ENCODE measurements around the gene RNLS. TPM values are rescaled to one million over a fixed set of nuclear protein-coding genes. Genes with fewer than 3 reads are reported as not detected.

Gene RNLS
- total RNA-seq, 1 experiment from 2014 or later = 8.1 TPM

- DNase-seq (ENCODE audit: low spot score) = no peak
- POLR2A ChIA-PET (ENCODE audit: low non-redundant PET) = no interaction called here
- intact Hi-C loops (cut with micrococcal nuclease; ENCODE audit: unreplicated experiment) = no loop called here
- H3K4me1 ChIP-seq (ENCODE audit: insufficient read depth, low read length, poor library complexity, severe bottlenecking) = no peaks in the 10 kb centered on the region
- H3K27ac ChIP-seq (ENCODE audit: low read depth, low read length, poor library complexity, severe bottlenecking) = no peak overlapping the region
- no peaks in the 10 kb centered on the region for H3K36me3 ChIP-seq (ENCODE audit: insufficient read depth, low read length, poor library complexity, severe bottlenecking)
- no peak for TF ChIP-seq CTCF (conservative IDR thresholded peaks at IDR 0.05; ENCODE audit: low read depth, low read length)
- TF ChIP-seq EZH2 (IDR thresholded peaks at IDR 0.05; ENCODE audit: borderline replicate concordance, low read depth, low read length, poor library complexity, severe bottlenecking) = no peak
- CTCF ChIA-PET = no interaction called here
- no peak overlapping the region for H3K4me3 ChIP-seq (ENCODE audit: low read depth, low read length, poor library complexity, severe bottlenecking)
- H3K9me3 ChIP-seq (ENCODE audit: low read depth, low read length, poor library complexity, severe bottlenecking) = no peaks in the 10 kb centered on the region
- BruUV-seq (replicated peaks) = no TSS peak
- H3K27me3 ChIP-seq (replicated peaks; ENCODE audit: insufficient read depth, low read depth, low read length, poor library complexity) = no peaks in the 10 kb centered on the region
Measured at GRCh38 chr10:88508796-88509195, 74.3 kb downstream of the RNLS start.

DNA sequence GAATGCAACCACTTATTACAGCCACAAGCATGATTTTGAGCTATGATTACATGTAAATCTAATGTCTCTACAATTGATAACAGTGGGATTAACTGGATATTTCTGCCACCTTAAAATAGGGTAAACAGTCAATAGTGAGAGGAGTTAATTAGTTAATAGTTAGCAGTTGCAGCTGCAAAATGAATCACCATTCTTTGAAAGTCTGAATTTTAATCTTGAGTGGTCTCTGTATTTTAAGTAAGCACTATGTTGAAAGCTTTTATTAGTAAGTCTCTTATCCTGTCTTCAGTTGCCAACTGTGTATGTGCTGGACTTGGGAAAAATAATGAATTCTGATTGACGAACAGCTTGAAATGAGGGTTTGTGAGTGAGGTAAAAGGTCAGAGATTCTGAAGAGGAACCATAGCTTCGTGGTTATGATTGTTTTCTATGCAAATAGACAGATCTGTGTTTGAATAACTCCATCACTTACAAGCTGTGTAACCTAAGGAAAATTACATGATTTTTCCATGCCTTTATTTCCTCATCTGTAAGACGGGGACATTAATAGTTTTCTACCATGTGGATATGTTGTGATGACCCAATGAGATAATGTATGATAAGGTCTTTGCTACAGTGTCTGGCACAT, 75.2 kb downstream of the RNLS start:
- intact Hi-C loops (cut with micrococcal nuclease; ENCODE audit: unreplicated experiment) = no loop called here
- TF ChIP-seq CTCF (conservative IDR thresholded peaks at IDR 0.05; ENCODE audit: low read depth, low read length) = no peak
- no peak for TF ChIP-seq EZH2 (IDR thresholded peaks at IDR 0.05; ENCODE audit: borderline replicate concordance, low read depth, low read length, poor library complexity, severe bottlenecking)
- no peak overlapping the region for H3K4me3 ChIP-seq (ENCODE audit: low read depth, low read length, poor library complexity, severe bottlenecking)
- ChIA-PET CTCF (no interaction called here), POLR2A (ENCODE audit: low non-redundant PET) (no interaction called here)
- no peak for DNase-seq (ENCODE audit: low spot score)
- no peaks in the 10 kb centered on the region for H3K4me1 ChIP-seq (ENCODE audit: insufficient read depth, low read length, poor library complexity, severe bottlenecking)
- no TSS peak for BruUV-seq (replicated peaks)
- no peak overlapping the region for H3K27ac ChIP-seq (ENCODE audit: low read depth, low read length, poor library complexity, severe bottlenecking)
- no peaks in the 10 kb centered on the region for H3K27me3 ChIP-seq (replicated peaks; ENCODE audit: insufficient read depth, low read depth, low read length, poor library complexity)
- no peaks in the 10 kb centered on the region for H3K9me3 ChIP-seq (ENCODE audit: low read depth, low read length, poor library complexity, severe bottlenecking)
- no peaks in the 10 kb centered on the region for H3K36me3 ChIP-seq (ENCODE audit: insufficient read depth, low read length, poor library complexity, severe bottlenecking)

DNA sequence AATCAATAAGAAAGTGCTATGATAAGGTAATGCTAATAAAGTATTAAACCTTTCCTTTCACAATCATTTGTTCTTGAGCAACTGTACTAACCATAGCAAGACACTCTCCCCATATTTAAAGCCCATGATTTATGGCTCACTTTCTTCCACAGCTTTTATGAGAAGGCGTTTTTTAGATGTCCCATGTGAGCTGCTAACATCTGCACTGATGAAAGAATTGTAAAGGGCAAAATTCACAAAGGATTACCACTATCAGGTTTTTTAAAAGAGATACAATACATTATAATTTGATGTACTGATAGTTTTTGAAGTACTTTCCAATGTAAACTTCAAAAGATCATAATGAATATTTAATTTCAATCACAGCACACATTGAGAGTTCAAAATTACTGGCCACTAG, 75.7 kb downstream of the RNLS start:
- no TSS peak for BruUV-seq (replicated peaks)
- peak; percentile 20 for DNase-seq (ENCODE audit: low spot score)
- H3K27ac ChIP-seq (ENCODE audit: low read depth, low read length, poor library complexity, severe bottlenecking) = no peak overlapping the region
- TF ChIP-seq CTCF (conservative IDR thresholded peaks at IDR 0.05; ENCODE audit: low read depth, low read length) = no peak
- TF ChIP-seq EZH2 (IDR thresholded peaks at IDR 0.05; ENCODE audit: borderline replicate concordance, low read depth, low read length, poor library complexity, severe bottlenecking) = no peak
- H3K9me3 ChIP-seq (ENCODE audit: low read depth, low read length, poor library complexity, severe bottlenecking) = no peaks in the 10 kb centered on the region
- H3K36me3 ChIP-seq (ENCODE audit: insufficient read depth, low read length, poor library complexity, severe bottlenecking) = no peaks in the 10 kb centered on the region
- intact Hi-C loops (cut with micrococcal nuclease; ENCODE audit: unreplicated experiment) = no loop called here
- no peak overlapping the region for H3K4me3 ChIP-seq (ENCODE audit: low read depth, low read length, poor library complexity, severe bottlenecking)
- H3K4me1 ChIP-seq (ENCODE audit: insufficient read depth, low read length, poor library complexity, severe bottlenecking) = no peaks in the 10 kb centered on the region
- CTCF ChIA-PET = no interaction called here
- POLR2A ChIA-PET (ENCODE audit: low non-redundant PET) = no interaction called here
- H3K27me3 ChIP-seq (replicated peaks; ENCODE audit: insufficient read depth, low read depth, low read length, poor library complexity) = no peaks in the 10 kb centered on the region

Data from A673 (cell line).